ENCODE measurements around the gene SYT2. TPM values are rescaled to one million over a fixed set of nuclear protein-coding genes. Genes with fewer than 3 reads are reported as not detected.
A peak's percentile ranks its signal among the peaks of the same experiment; 100 is the strongest.

SYT2 gene
- total RNA-seq, 1 experiment from 2014 or later: 12.1 TPM

GRCh38 chr1:202700061-202700460 is 10.2 kb downstream of the SYT2 start:
- H3K9me3 Mint-ChIP-seq: no peaks in the 10 kb centered on the region
- CTCF ChIA-PET: interaction anchor here (1.4 to 1.7 kb wide), 3 partner anchors 20 to 41 kb away, joined by 3 to 12 read pairs (median 7); no protein-coding TSS in a partner anchor
- POLR2A ChIA-PET: no interaction called here
- H3K36me3 Mint-ChIP-seq: no peaks in the 10 kb centered on the region
- no peak overlapping the region for H3K27ac Mint-ChIP-seq
- ATAC-seq (no peak), DNase-seq (ENCODE audit: low spot score) (no peak)
- peaks cover 14% of the 10 kb centered on the region for H3K4me1 Mint-ChIP-seq
- no peak overlapping the region for H3K4me3 Mint-ChIP-seq
- TF ChIP-seq FOXJ3 (CRISPR knock-in tag; IDR thresholded peaks at IDR 0.05; ENCODE audit: borderline replicate concordance): no peak
- no peaks in the 10 kb centered on the region for H3K27me3 Mint-ChIP-seq (ENCODE audit: low read depth)

GRCh38 chr1:202698276-202698675 is 12.0 kb downstream of the SYT2 start:
- POLR2A ChIA-PET: no interaction called here

GRCh38 chr1:202697038-202697437 is 13.2 kb downstream of the SYT2 start:
- Mint-ChIP-seq H3K36me3 (no peaks in the 10 kb centered on the region), H3K27ac (no peak overlapping the region), H3K4me1 (peaks cover 2% of the 10 kb centered on the region; the same call in 1 of the 2 replicates), H3K27me3 (ENCODE audit: low read depth) (no peaks in the 10 kb centered on the region), H3K4me3 (no peak overlapping the region), H3K9me3 (no peaks in the 10 kb centered on the region)
- TF ChIP-seq RELA (CRISPR knock-in tag; IDR thresholded peaks at IDR 0.05; ENCODE audit: borderline replicate concordance) (no peak), ZBTB21 (CRISPR knock-in tag; IDR thresholded peaks at IDR 0.05; ENCODE audit: borderline replicate concordance) (no peak), ZNF396 (CRISPR knock-in tag; IDR thresholded peaks at IDR 0.05; ENCODE audit: borderline replicate concordance) (no peak), ATF3 (CRISPR knock-in tag; conservative IDR thresholded peaks at IDR 0.05) (no peak), FOXJ3 (CRISPR knock-in tag; IDR thresholded peaks at IDR 0.05; ENCODE audit: borderline replicate concordance) (no peak)
- ATAC-seq (peak; percentile 79), DNase-seq (ENCODE audit: low spot score) (peak; percentile 32)
- ChIA-PET CTCF (interaction anchor here (0.7 to 2.5 kb wide), 8 partner anchors 13 to 460 kb away, joined by 3 to 11 read pairs (median 6); partner anchors contain the start of gene SYT2), POLR2A (interaction anchor here (2.4 kb wide), 1 partner anchor 13 kb away, joined by 5 read pairs; the partner anchor contains the start of gene SYT2)

More at GRCh38 chr1:202698276-202698675, 12.0 kb downstream of the SYT2 start:
- ATAC-seq (no peak), DNase-seq (ENCODE audit: low spot score) (no peak)
- CTCF ChIA-PET: interaction anchor here (1.3 to 2.5 kb wide), 3 partner anchors 11 to 18 kb away, joined by 3 to 8 read pairs (median 7); partner anchors contain the start of gene SYT2
- TF ChIP-seq NFYB (CRISPR knock-in tag; conservative IDR thresholded peaks at IDR 0.05; ENCODE audit: low read depth): no peak
- no peaks in the 10 kb centered on the region for H3K9me3 Mint-ChIP-seq
- H3K27me3 Mint-ChIP-seq (ENCODE audit: low read depth): no peaks in the 10 kb centered on the region
- H3K36me3 Mint-ChIP-seq: no peaks in the 10 kb centered on the region
- peaks cover 3% of the 10 kb centered on the region for H3K4me1 Mint-ChIP-seq
- no peak overlapping the region for H3K27ac Mint-ChIP-seq
- H3K4me3 Mint-ChIP-seq: no peak overlapping the region

- H3K9me3 Mint-ChIP-seq: no peaks in the 10 kb centered on the region
- DNase-seq (ENCODE audit: low spot score) (no peak), ATAC-seq (no peak)
- no peaks in the 10 kb centered on the region for H3K27me3 Mint-ChIP-seq (ENCODE audit: low read depth)
- no peak overlapping the region for H3K27ac Mint-ChIP-seq
- H3K36me3 Mint-ChIP-seq: no peaks in the 10 kb centered on the region
- TF ChIP-seq JAZF1 (CRISPR knock-in tag; IDR thresholded peaks at IDR 0.05) (no peak), ESRRA (CRISPR knock-in tag; IDR thresholded peaks at IDR 0.05; ENCODE audit: borderline replicate concordance) (no peak), E2F5 (CRISPR knock-in tag; IDR thresholded peaks at IDR 0.05) (no peak), MYBL2 (CRISPR knock-in tag; IDR thresholded peaks at IDR 0.05) (no peak), ATF3 (CRISPR knock-in tag; conservative IDR thresholded peaks at IDR 0.05) (no peak), TEAD1 (CRISPR knock-in tag; IDR thresholded peaks at IDR 0.05) (no peak)
- POLR2A ChIA-PET: no interaction called here
- CTCF ChIA-PET: no interaction called here
- H3K4me1 Mint-ChIP-seq: peaks cover 3% of the 10 kb centered on the region; the same call in 1 of the 2 replicates
- no peak overlapping the region for H3K4me3 Mint-ChIP-seq
Measured at GRCh38 chr1:202694314-202694713, 15.9 kb downstream of the SYT2 start.

GRCh38 chr1:202692959-202693555 is 17.2 kb downstream of the SYT2 start:
- H3K27me3 Mint-ChIP-seq (ENCODE audit: low read depth): no peaks in the 10 kb centered on the region
- H3K4me1 Mint-ChIP-seq: peaks cover 5% of the 10 kb centered on the region; the same call in 1 of the 2 replicates
- ATAC-seq (peak; percentile 81), DNase-seq (ENCODE audit: low spot score) (peak; percentile 90)
- no peaks in the 10 kb centered on the region for H3K36me3 Mint-ChIP-seq
- ChIA-PET POLR2A (interaction anchor here (1.1 kb wide), 1 partner anchor 22 kb away, joined by 3 read pairs; no protein-coding TSS in a partner anchor), CTCF (interaction anchor here (0.5 to 3.0 kb wide), 14 partner anchors 10 to 285 kb away, joined by 3 to 14 read pairs (median 6); partner anchors contain the start of gene SYT2)
- no peak overlapping the region for H3K4me3 Mint-ChIP-seq
- no peak overlapping the region for H3K27ac Mint-ChIP-seq
- H3K9me3 Mint-ChIP-seq: no peaks in the 10 kb centered on the region
- TF ChIP-seq HMGXB4 (CRISPR knock-in tag; IDR thresholded peaks at IDR 0.05) (no peak), RORB (CRISPR knock-in tag; IDR thresholded peaks at IDR 0.05) (no peak), IRF1 (CRISPR knock-in tag; IDR thresholded peaks at IDR 0.05) (no peak; the same call in 1 of the 2 replicates), ZNF425 (CRISPR knock-in tag; conservative IDR thresholded peaks at IDR 0.05) (no peak), PRRX2 (CRISPR knock-in tag; IDR thresholded peaks at IDR 0.05) (no peak)

All from WTC11 (cell line).